GM21825 (cell line): ENCODE data around the gene NARS2.
"Not testable (repeated sequence)": the region's sequence is repeated elsewhere in the genome, so short reads cannot be mapped to it uniquely, and the experiment has no call there.

Experiments used
- ATAC-seq: cut with Tn5 transposase; IDR thresholded peaks from one replicate; pipeline ENCODE4 v1.9.1; 2021; ENCODE audit warnings: mild to moderate bottlenecking, moderate library complexity; ENCODE audit not compliant: unreplicated experiment

The NARS2 gene

GRCh38 chr11:78577495-78577894 lies 2.8 kb upstream of the NARS2 start:
- ATAC-seq = no peak

GRCh38 chr11:78576549-78577097 lies 2.0 kb upstream of the NARS2 start:
- no peak for ATAC-seq

GRCh38 chr11:78575478-78575877 lies 814 bp upstream of the NARS2 start:
- ATAC-seq = no peak

- no peak for ATAC-seq
Observed at GRCh38 chr11:78573681-78574080, 983 bp downstream of the NARS2 start.

GRCh38 chr11:78573271-78573670 lies 1.4 kb downstream of the NARS2 start:
- no peak for ATAC-seq

- no peak for ATAC-seq
Observed at GRCh38 chr11:78572394-78572793, 2.3 kb downstream of the NARS2 start.

GRCh38 chr11:78570031-78570430 lies 4.6 kb downstream of the NARS2 start:
- ATAC-seq = no peak

- ATAC-seq = no peak
Observed at GRCh38 chr11:78567209-78567608, 7.5 kb downstream of the NARS2 start.

- no peak for ATAC-seq
Observed at GRCh38 chr11:78564490-78565467, 9.9 kb downstream of the NARS2 start.

- not testable (repeated sequence) for ATAC-seq
Observed at GRCh38 chr11:78564037-78564436, 10.6 kb downstream of the NARS2 start.

- not testable (repeated sequence) for ATAC-seq
Observed at GRCh38 chr11:78563090-78563489, 11.6 kb downstream of the NARS2 start.

GRCh38 chr11:78562398-78562797 lies 12.3 kb downstream of the NARS2 start:
- ATAC-seq = no peak

GRCh38 chr11:78560826-78561484 lies 13.7 kb downstream of the NARS2 start:
- ATAC-seq = no peak

- no peak for ATAC-seq
Observed at GRCh38 chr11:78560153-78560552, 14.5 kb downstream of the NARS2 start.

GRCh38 chr11:78557236-78557635 lies 17.4 kb downstream of the NARS2 start:
- no peak for ATAC-seq

GRCh38 chr11:78555592-78555991 lies 19.1 kb downstream of the NARS2 start:
- no peak for ATAC-seq

GRCh38 chr11:78552881-78553280 lies 21.8 kb downstream of the NARS2 start:
- ATAC-seq = no peak

GRCh38 chr11:78552139-78552538 lies 22.5 kb downstream of the NARS2 start:
- ATAC-seq = not testable (repeated sequence)

GRCh38 chr11:78551066-78551465 lies 23.6 kb downstream of the NARS2 start:
- ATAC-seq = no peak

- ATAC-seq = no peak
Observed at GRCh38 chr11:78549624-78550409, 24.8 kb downstream of the NARS2 start.
